Stimulated activated CD8-positive, alpha-beta memory T cell treated with anti-CD3 and anti-CD28 coated beads, Interleukin-4, amount 100 ng/mL, for 24 hours (primary cell): Measurements from ENCODE around the gene CPEB2.
"Not testable (repeated sequence)": the region's sequence is repeated elsewhere in the genome, so short reads cannot be mapped to it uniquely, and the experiment has no call there.

Experiments
- DNase-seq: peaks from one replicate; pipeline ENCODE4 v3.0.0-alpha.2; 2020; ENCODE audit warnings: low read depth

The CPEB2 gene

GRCh38 chr4:15054541-15054940, 52.3 kb downstream of the CPEB2 start:
- no peak for DNase-seq

GRCh38 chr4:15060213-15060612, 57.9 kb downstream of the CPEB2 start:
- DNase-seq, result no peak

GRCh38 chr4:15063341-15063740, 61.1 kb downstream of the CPEB2 start:
- no peak for DNase-seq

GRCh38 chr4:15065516-15065915, 63.2 kb downstream of the CPEB2 start:
- DNase-seq, result no peak

- DNase-seq, result no peak
Measured at GRCh38 chr4:15066140-15066539, 63.9 kb downstream of the CPEB2 start.

GRCh38 chr4:15068298-15068697, 66.0 kb downstream of the CPEB2 start:
- DNase-seq, result no peak

- DNase-seq, result no peak
Measured at GRCh38 chr4:15075875-15076274, 73.6 kb downstream of the CPEB2 start.

- DNase-seq, result no peak
Measured at GRCh38 chr4:15077969-15078368, 75.7 kb downstream of the CPEB2 start.

- no peak for DNase-seq
Measured at GRCh38 chr4:15078682-15079642, 76.7 kb downstream of the CPEB2 start.

- DNase-seq, result no peak
Measured at GRCh38 chr4:15084780-15085179, 82.5 kb downstream of the CPEB2 start.

GRCh38 chr4:15085762-15086161, 83.5 kb downstream of the CPEB2 start:
- not testable (repeated sequence) for DNase-seq

- not testable (repeated sequence) for DNase-seq
Measured at GRCh38 chr4:15086259-15086658, 84.0 kb downstream of the CPEB2 start.

- no peak for DNase-seq
Measured at GRCh38 chr4:15088394-15089035, 86.2 kb downstream of the CPEB2 start.

- DNase-seq, result no peak
Measured at GRCh38 chr4:15089979-15090378, 87.7 kb downstream of the CPEB2 start.

GRCh38 chr4:15100380-15100779, 98.1 kb downstream of the CPEB2 start:
- DNase-seq, result no peak

GRCh38 chr4:15100994-15101695, 98.9 kb downstream of the CPEB2 start:
- no peak for DNase-seq

- DNase-seq, result no peak
Measured at GRCh38 chr4:15104825-15105224, 102.5 kb downstream of the CPEB2 start.

- no peak for DNase-seq
Measured at GRCh38 chr4:15106399-15106798, 104.1 kb downstream of the CPEB2 start.

GRCh38 chr4:15109600-15109999, 107.3 kb downstream of the CPEB2 start:
- no peak for DNase-seq

GRCh38 chr4:15110120-15110571, 107.9 kb downstream of the CPEB2 start:
- DNase-seq, result no peak

GRCh38 chr4:15116509-15117079, 114.3 kb downstream of the CPEB2 start:
- DNase-seq, result no peak

GRCh38 chr4:15117270-15117946, 115.1 kb downstream of the CPEB2 start:
- DNase-seq, result no peak
